ENCODE results near the gene SWI5. TPM values are rescaled to one million over a fixed set of nuclear protein-coding genes. Genes with fewer than 3 reads are reported as not detected.

SWI5 gene
- total RNA-seq, 3 donors from 2014 or later (not counting 1 experiment from before 2014, with no cell fraction given): 6.3 to 9.3 (median 8.4) TPM

DNA sequence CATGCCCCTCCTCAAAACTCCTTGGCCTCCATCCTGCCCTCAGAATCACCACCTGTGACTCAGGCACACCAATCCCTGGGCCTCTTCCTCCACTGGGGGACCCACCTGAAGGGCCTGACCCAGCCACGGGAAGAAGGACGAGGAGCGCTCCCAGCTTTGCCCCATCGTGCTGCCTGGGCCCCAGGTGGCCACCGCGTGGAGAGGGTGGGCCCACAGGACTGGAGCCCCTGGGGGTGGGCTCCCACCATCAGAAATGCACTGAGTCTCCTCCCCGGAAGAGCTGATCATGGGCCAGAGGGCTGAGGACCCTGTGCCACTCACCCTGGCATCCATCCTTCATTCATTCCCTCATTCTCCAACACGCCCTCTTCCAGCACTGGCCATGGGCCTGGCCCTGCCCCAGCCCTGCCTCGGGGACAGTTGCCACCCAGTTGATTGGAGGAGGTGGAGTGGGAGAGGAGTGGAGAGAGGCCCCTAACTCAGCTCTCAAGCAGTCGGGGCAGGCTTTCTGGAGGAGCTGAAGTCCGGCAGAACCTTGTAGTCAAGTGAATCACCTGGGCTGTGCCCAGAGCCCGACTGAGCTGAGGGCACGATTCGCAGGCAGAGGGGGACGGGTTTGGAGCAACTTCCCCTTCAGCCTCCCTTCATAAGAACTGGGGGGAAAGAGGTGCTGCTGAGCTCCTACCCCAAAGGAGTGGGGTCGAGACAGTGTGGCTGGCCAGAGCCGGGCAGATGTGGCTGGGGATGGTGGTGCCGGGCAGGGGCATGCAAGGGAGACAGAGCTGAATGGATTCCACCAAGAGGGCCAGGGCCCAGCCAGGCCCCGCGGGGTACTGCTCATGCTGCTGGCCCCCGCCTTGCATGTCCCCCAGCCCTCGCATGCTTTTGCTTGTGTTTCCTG, 43.3 kb upstream of the SWI5 start:
- H3K4me1 Mint-ChIP-seq: no peaks in the 10 kb centered on the region
- H3K4me3 ChIP-seq (ENCODE audit: low read length): no peak overlapping the region
- DNase-seq (no peak), ATAC-seq (no peak)
- no peaks in the 10 kb centered on the region for H3K9me3 Mint-ChIP-seq
- no peak overlapping the region for H3K4me3 Mint-ChIP-seq
- TF ChIP-seq, protein P1, sequence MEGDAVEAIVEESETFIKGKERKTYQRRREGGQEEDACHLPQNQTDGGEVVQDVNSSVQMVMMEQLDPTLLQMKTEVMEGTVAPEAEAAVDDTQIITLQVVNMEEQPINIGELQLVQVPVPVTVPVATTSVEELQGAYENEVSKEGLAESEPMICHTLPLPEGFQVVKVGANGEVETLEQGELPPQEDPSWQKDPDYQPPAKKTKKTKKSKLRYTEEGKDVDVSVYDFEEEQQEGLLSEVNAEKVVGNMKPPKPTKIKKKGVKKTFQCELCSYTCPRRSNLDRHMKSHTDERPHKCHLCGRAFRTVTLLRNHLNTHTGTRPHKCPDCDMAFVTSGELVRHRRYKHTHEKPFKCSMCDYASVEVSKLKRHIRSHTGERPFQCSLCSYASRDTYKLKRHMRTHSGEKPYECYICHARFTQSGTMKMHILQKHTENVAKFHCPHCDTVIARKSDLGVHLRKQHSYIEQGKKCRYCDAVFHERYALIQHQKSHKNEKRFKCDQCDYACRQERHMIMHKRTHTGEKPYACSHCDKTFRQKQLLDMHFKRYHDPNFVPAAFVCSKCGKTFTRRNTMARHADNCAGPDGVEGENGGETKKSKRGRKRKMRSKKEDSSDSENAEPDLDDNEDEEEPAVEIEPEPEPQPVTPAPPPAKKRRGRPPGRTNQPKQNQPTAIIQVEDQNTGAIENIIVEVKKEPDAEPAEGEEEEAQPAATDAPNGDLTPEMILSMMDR (IDR thresholded peaks at IDR 0.05): no peak
- H3K4me1 ChIP-seq (ENCODE audit: control insufficient read depth, insufficient read depth, low read length): no peaks in the 10 kb centered on the region
- no peak overlapping the region for H3K27ac ChIP-seq (ENCODE audit: low read length)
- no peaks in the 10 kb centered on the region for H3K9me3 ChIP-seq (ENCODE audit: control insufficient read depth, insufficient read depth, low read length)
- intact Hi-C loops (cut with micrococcal nuclease): no loop called here
- WGBS (ENCODE audit: insufficient coverage): 86% methylated on average over 21 of the region's 22 CpGs
- H3K27ac Mint-ChIP-seq: no peak overlapping the region
- peaks cover 0 to 3% of the 10 kb centered on the region in 2 donors for H3K27me3 Mint-ChIP-seq (ENCODE audit: low read depth in 2 of 2)
- no peaks in the 10 kb centered on the region for H3K36me3 Mint-ChIP-seq
- no peaks in the 10 kb centered on the region for H3K27me3 ChIP-seq (ENCODE audit: control insufficient read depth, insufficient read depth, low read length)
- H3K36me3 ChIP-seq (ENCODE audit: control insufficient read depth, insufficient read depth, low read length): no peaks in the 10 kb centered on the region

DNA sequence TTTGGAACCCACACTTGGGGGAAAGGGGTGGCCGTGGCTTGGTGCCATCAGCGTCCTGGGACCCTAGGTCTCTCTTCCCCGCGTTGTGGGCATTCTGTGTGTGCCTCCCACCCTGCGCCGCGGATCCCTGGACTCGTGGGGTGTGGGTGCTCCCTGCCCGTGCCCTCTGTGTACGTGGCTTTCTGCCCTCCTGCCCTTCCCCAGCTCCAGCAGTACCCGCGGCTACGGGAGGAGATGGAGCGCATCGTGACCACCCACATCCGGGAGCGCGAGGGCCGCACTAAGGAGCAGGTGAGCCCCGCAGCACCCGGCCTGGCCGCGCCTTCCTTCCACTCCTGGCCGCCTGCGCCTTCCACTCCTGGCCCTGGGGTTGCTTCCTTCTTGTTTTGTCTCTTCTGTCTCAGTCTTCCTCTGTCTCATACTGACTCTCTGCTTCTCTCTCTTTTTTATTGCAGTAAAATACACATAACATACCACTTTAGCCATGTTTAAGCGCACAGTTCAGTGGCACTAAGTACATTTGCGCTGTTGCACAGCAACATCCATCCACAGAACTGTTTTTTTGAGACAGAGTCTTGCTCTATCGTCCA, 42.2 kb upstream of the SWI5 start:
- peaks cover 0 to 3% of the 10 kb centered on the region in 2 donors for H3K27me3 Mint-ChIP-seq (ENCODE audit: low read depth in 2 of 2)
- H3K9me3 Mint-ChIP-seq: no peaks in the 10 kb centered on the region
- H3K9me3 ChIP-seq (ENCODE audit: control insufficient read depth, insufficient read depth, low read length): no peaks in the 10 kb centered on the region
- intact Hi-C loops (cut with micrococcal nuclease): no loop called here
- H3K27ac Mint-ChIP-seq: no peak overlapping the region
- DNase-seq: no peak
- H3K27me3 ChIP-seq (ENCODE audit: control insufficient read depth, insufficient read depth, low read length): no peaks in the 10 kb centered on the region
- TF ChIP-seq, protein P1 (IDR thresholded peaks at IDR 0.05): no peak
- ATAC-seq: no peak
- H3K36me3 Mint-ChIP-seq: no peaks in the 10 kb centered on the region
- no peaks in the 10 kb centered on the region for H3K36me3 ChIP-seq (ENCODE audit: control insufficient read depth, insufficient read depth, low read length)
- no peaks in the 10 kb centered on the region for H3K4me1 ChIP-seq (ENCODE audit: control insufficient read depth, insufficient read depth, low read length)
- no peak overlapping the region for H3K4me3 Mint-ChIP-seq
- 89% methylated on average over 28 of the region's 28 CpGs for WGBS (ENCODE audit: insufficient coverage)
- no peak overlapping the region for H3K4me3 ChIP-seq (ENCODE audit: low read length)
- no peak overlapping the region for H3K27ac ChIP-seq (ENCODE audit: low read length)
- H3K4me1 Mint-ChIP-seq: no peaks in the 10 kb centered on the region

DNA sequence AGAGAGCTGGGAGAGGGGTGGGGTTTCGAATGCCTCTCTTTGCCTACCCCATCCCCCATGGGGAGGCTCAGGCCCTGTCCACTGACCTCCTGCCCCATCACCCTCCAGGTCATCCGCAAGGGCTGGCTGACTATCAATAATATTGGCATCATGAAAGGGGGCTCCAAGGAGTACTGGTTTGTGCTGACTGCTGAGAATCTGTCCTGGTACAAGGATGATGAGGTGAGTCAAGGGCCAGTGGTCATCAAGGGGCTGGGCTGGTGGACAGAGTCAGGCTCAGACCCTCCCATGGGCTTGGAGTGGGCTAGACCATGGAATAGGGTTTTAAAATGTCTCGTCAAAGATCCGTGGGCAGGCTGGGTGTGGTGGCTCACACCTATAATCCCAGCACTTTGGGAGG, 34.0 kb upstream of the SWI5 start:
- Mint-ChIP-seq H3K27ac (no peak overlapping the region), H3K27me3 (ENCODE audit: low read depth in 2 of 2) (peaks cover 0 to 11% of the 10 kb centered on the region in 2 donors), H3K36me3 (no peaks in the 10 kb centered on the region), H3K9me3 (no peaks in the 10 kb centered on the region), H3K4me3 (no peak overlapping the region), H3K4me1 (peaks cover 14 to 24% of the 10 kb centered on the region in 2 donors)
- DNase-seq: no peak
- no peak overlapping the region for H3K4me3 ChIP-seq (ENCODE audit: low read length)
- 100% methylated on average over 3 of the region's 4 CpGs for WGBS (ENCODE audit: insufficient coverage)
- H3K36me3 ChIP-seq (ENCODE audit: control insufficient read depth, insufficient read depth, low read length): no peaks in the 10 kb centered on the region
- no peaks in the 10 kb centered on the region for H3K27me3 ChIP-seq (ENCODE audit: control insufficient read depth, insufficient read depth, low read length)
- TF ChIP-seq, protein P1 (IDR thresholded peaks at IDR 0.05): no peak
- H3K9me3 ChIP-seq (ENCODE audit: control insufficient read depth, insufficient read depth, low read length): no peaks in the 10 kb centered on the region
- peaks cover 33% of the 10 kb centered on the region for H3K4me1 ChIP-seq (ENCODE audit: control insufficient read depth, insufficient read depth, low read length)
- no peak overlapping the region for H3K27ac ChIP-seq (ENCODE audit: low read length)
- no peak for ATAC-seq
- intact Hi-C loops (cut with micrococcal nuclease): no loop called here

Measured in natural killer cell (primary cell).